Neural cell (in vitro differentiated cells): ENCODE measurements around the gene SDK1.

Experiments
- CTCF ChIP-seq: fragments of 450-650 bp; IDR thresholded peaks from 2 replicates; pipeline ENCODE4 v1.5.1; 2014; ENCODE audit warnings: antibody characterized with exemption, mild to moderate bottlenecking, moderate library complexity; ENCODE audit not compliant: poor library complexity, severe bottlenecking
- EP300 ChIP-seq: fragments of 450-650 bp; conservative IDR thresholded peaks from 2 replicates; pipeline ENCODE4 v1.6.1; 2014; ENCODE audit warnings: antibody characterized with exemption, mild to moderate bottlenecking, moderate library complexity; ENCODE audit not compliant: poor library complexity, severe bottlenecking
- TAF1 ChIP-seq: IDR thresholded peaks from 2 replicates; pipeline ENCODE4 v1.6.1; 2012; ENCODE audit warnings: low read depth

GRCh38 chr7:4015996-4016395 lies 714.9 kb downstream of the SDK1 start:
- no peak for TF ChIP-seq CTCF
- no peak for TF ChIP-seq EP300
- TF ChIP-seq TAF1, result no peak
